GM12878 (cell line): ENCODE data around the gene GPX7. TPM values are rescaled to one million over a fixed set of nuclear protein-coding genes. Genes with fewer than 3 reads are reported as not detected.

ENCODE experiments used
- ATAC-seq: fragments of 200-7000 bp; cut with Tn5 transposase; 3 replicates; pipeline ENCODE4 v1.9.1; 2020; ENCODE audit warnings: mild to moderate bottlenecking, moderate library complexity
- BruUV-seq: library from RNA; stranded (reverse); fragments of 400-500 nt; replicated peaks from 2 replicates; lab custom pipeline; 2021; lab: Mats Ljungman, UMichigan
- CTCF ChIA-PET: fragments of 300-600 bp; sonication (Branson Sonifier 250); formaldehyde crosslinking; extraction: SDS; loops from one replicate; lab custom pipeline; 2021; ENCODE audit warnings: inconsistent platforms; lab: Yijun Ruan, JAX
- POLR2A ChIA-PET: fragments of 350-600 bp; formaldehyde crosslinking; extraction: SDS; loops from one replicate; lab custom pipeline; 2021; ENCODE audit warnings: inconsistent platforms; lab: Charles Lee
- RAD21 ChIA-PET: fragments of 300-600 bp; sonication (Branson Sonifier 250); formaldehyde crosslinking; loops from one replicate; lab custom pipeline; 2023; ENCODE audit warnings: antibody characterized with exemption; ENCODE audit not compliant: unreplicated experiment; lab: Charles Lee
- SMC1A ChIA-PET: fragments of 300-600 bp; sonication (Branson Sonifier 250); formaldehyde crosslinking; loops from one replicate; lab custom pipeline; 2023; ENCODE audit not compliant: unreplicated experiment, uncharacterized antibody; lab: Charles Lee
- DNase-seq: peaks from one replicate; pipeline ENCODE4 v3.0.0-alpha.2; 2011; ENCODE audit warnings: low read depth, low spot score
- FAIRE-seq: peaks from 3 replicates; lab custom pipeline; 2011; peaks lifted over from hg19 to GRCh38; lab: Jason Lieb, UNC
- H2AFZ ChIP-seq: 2 replicates; pipeline ENCODE4 v1.6.0; 2011; ENCODE audit warnings: low read depth, low read length, control low read depth; ENCODE audit not compliant: control insufficient read depth
- H3K27ac ChIP-seq: 2 replicates; pipeline ENCODE4 v1.5.1; 2011; ENCODE audit warnings: control low read depth; ENCODE audit not compliant: control insufficient read depth, insufficient read depth
- H3K27me3 ChIP-seq, 2 experiments: replicated peaks in 1 of 2; 2 replicates each; pipeline versions ENCODE4 v1.6.0 to v1.6.1; 2011; ENCODE audit warnings: low read length in 1 of 2; ENCODE audit not compliant: control insufficient read depth in 2 of 2, insufficient read depth in 2 of 2
- H3K36me3 ChIP-seq, 2 experiments: 2 replicates each; pipeline ENCODE4 v1.5.1; 2011; ENCODE audit warnings: low read length in 1 of 2; ENCODE audit not compliant: control insufficient read depth in 2 of 2, insufficient read depth in 2 of 2
- H3K4me1 ChIP-seq: 2 replicates; pipeline ENCODE4 v1.6.1; 2011; ENCODE audit warnings: mild to moderate bottlenecking, low read length, moderate library complexity, mixed read lengths; ENCODE audit not compliant: control insufficient read depth, insufficient read depth
- H3K4me2 ChIP-seq: 2 replicates; pipeline ENCODE4 v1.6.0; 2011; ENCODE audit warnings: control low read depth; ENCODE audit not compliant: control insufficient read depth, insufficient read depth
- H3K4me3 ChIP-seq: fragments of 200-600 bp; sonication (generic); 2 replicates; pipeline ENCODE4 v1.5.1; 2016
- H3K79me2 ChIP-seq: 2 replicates; pipeline ENCODE4 v1.6.0; 2011; ENCODE audit warnings: low read length; ENCODE audit not compliant: control insufficient read depth, insufficient read depth
- H3K9ac ChIP-seq: 2 replicates; pipeline ENCODE4 v1.8.0; 2011; ENCODE audit warnings: low read length, control low read depth, mixed read lengths; ENCODE audit not compliant: control insufficient read depth, insufficient read depth
- H3K9me3 ChIP-seq: replicated peaks from 3 replicates; pipeline ENCODE4 v1.5.1; 2011; ENCODE audit warnings: mild to moderate bottlenecking, low read length; ENCODE audit not compliant: control insufficient read depth, insufficient read depth
- H4K20me1 ChIP-seq: 2 replicates; pipeline ENCODE4 v1.6.0; 2011; ENCODE audit not compliant: control insufficient read depth, insufficient read depth
- BHLHE40 ChIP-seq, 2 experiments: fragments of 450-650 bp in 1 of 2; IDR thresholded peaks; 2 replicates each; pipeline ENCODE4 v1.6.1; 2011 to 2017; ENCODE audit warnings: low read depth in 2 of 2, borderline replicate concordance in 1 of 2, improper control_type of control experiment in 1 of 2, low read length in 1 of 2, mild to moderate bottlenecking in 1 of 2
- BRCA1 ChIP-seq: IDR thresholded peaks from 2 replicates; pipeline ENCODE4 v1.6.1; 2011; ENCODE audit warnings: low read depth, low read length, improper control_type of control experiment
- CBX5 ChIP-seq: sonication (generic); IDR thresholded peaks from 2 replicates; pipeline ENCODE4 v1.6.1; 2016; ENCODE audit warnings: low read depth, moderate library complexity, mild to moderate bottlenecking, inconsistent platforms
- EZH2 ChIP-seq: IDR thresholded peaks from 2 replicates; pipeline ENCODE4 v1.6.1; 2012; ENCODE audit warnings: low read depth, mild to moderate bottlenecking, control low read depth, inconsistent platforms, low read length, borderline replicate concordance; ENCODE audit not compliant: control insufficient read depth
- FOXK2 ChIP-seq: fragments of 450-650 bp; IDR thresholded peaks from 2 replicates; pipeline ENCODE4 v1.6.1; 2017; ENCODE audit warnings: mild to moderate bottlenecking, moderate library complexity
- GATAD2B ChIP-seq: fragments of 450-650 bp; conservative IDR thresholded peaks from 2 replicates; pipeline ENCODE4 v1.6.1; 2017; ENCODE audit warnings: low read depth, mild to moderate bottlenecking, moderate library complexity
- HDAC6 ChIP-seq: fragments of 200-600 bp; sonication (generic); IDR thresholded peaks from one replicate; pipeline ENCODE4 v1.8.0; 2017; ENCODE audit warnings: antibody characterized with exemption; ENCODE audit not compliant: unreplicated experiment
- IKZF2 ChIP-seq, 2 experiments: fragments of 450-650 bp; IDR thresholded peaks; 2 replicates each; pipeline ENCODE4 v1.6.1; 2017; ENCODE audit warnings: mild to moderate bottlenecking in 2 of 2, moderate library complexity in 2 of 2
- NBN ChIP-seq: fragments of 450-650 bp; IDR thresholded peaks from 2 replicates; pipeline ENCODE4 v1.6.1; 2016
- NFYB ChIP-seq: IDR thresholded peaks from 2 replicates; pipeline ENCODE4 v1.6.1; 2011; ENCODE audit warnings: low read depth, mild to moderate bottlenecking, low read length, improper control_type of control experiment, moderate library complexity; ENCODE audit not compliant: insufficient read depth
- SMAD1 ChIP-seq: fragments of 450-650 bp; IDR thresholded peaks from 2 replicates; pipeline ENCODE4 v1.6.1; 2018; ENCODE audit warnings: mild to moderate bottlenecking, low read depth; ENCODE audit not compliant: partially characterized antibody
- SMC3 ChIP-seq: IDR thresholded peaks from 2 replicates; pipeline ENCODE4 v1.6.1; 2011; ENCODE audit warnings: low read length, improper control_type of control experiment, borderline replicate concordance
- TCF3 ChIP-seq: IDR thresholded peaks from 2 replicates; pipeline ENCODE4 v1.6.1; 2012; ENCODE audit warnings: low read depth, mild to moderate bottlenecking, low read length, borderline replicate concordance; ENCODE audit not compliant: insufficient read depth
- YBX1 ChIP-seq: fragments of 450-650 bp; IDR thresholded peaks from 2 replicates; pipeline ENCODE4 v1.6.1; 2016; ENCODE audit warnings: antibody characterized with exemption
- ZNF207 ChIP-seq: fragments of 450-650 bp; IDR thresholded peaks from 2 replicates; pipeline ENCODE4 v1.6.1; 2014; ENCODE audit warnings: antibody characterized with exemption, mild to moderate bottlenecking, borderline replicate concordance
- ZSCAN29 ChIP-seq: fragments of 450-650 bp; IDR thresholded peaks from 2 replicates; pipeline ENCODE4 v1.6.1; 2017; ENCODE audit warnings: mild to moderate bottlenecking, moderate library complexity
- WGBS: methylation state at CpG from one replicate; pipeline ENCODE4 v1.1.6; 2016; ENCODE audit warnings: low lambda C conversion rate; ENCODE audit not compliant: insufficient replicate concordance, insufficient coverage; ENCODE audit errors: missing lambda C conversion rate; 5-methylcytosine and 5-hydroxymethylcytosine counted together
- in situ Hi-C: fragments of 300-500 bp; cut with MboI; formaldehyde crosslinking; loops from 9 replicates; pipeline ENCODE4 v1.14.3; 2018; ENCODE audit warnings: mixed read lengths
- intact Hi-C: fragments of 100-400 bp; cut with micrococcal nuclease; formaldehyde crosslinking; loops from one replicate; pipeline ENCODE4 v1.14.2; 2022; ENCODE audit not compliant: unreplicated experiment
- polyA plus RNA-seq, 11 experiments: library from polyadenylated mRNA; depleted of rRNA in 4 of 11; unstranded in 6 of 11; stranded (reverse) in 5 of 11; fragments of >200 nt; fragmentation: Nextera tagmentation in 4 of 11; fragmentation: Illumina TruSeq in 1 of 11; extraction: Ambion mirVana in 4 of 11; extraction: Trizol in 1 of 11; gene quantifications; 1 replicate in 1 of 11; 2 replicates in 10 of 11; pipeline versions ENCODE4 v1.2.1 to v1.2.3, GENCODE V29; 2011 to 2016; ENCODE audit warnings: inconsistent platforms in 2 of 11, missing spikeins in 2 of 11, low read depth in 1 of 11
- total RNA-seq, 4 experiments: library from RNA; depleted of rRNA in 3 of 4; stranded (reverse); fragments of >200 nt in 3 of 4; fragmentation: Illumina TruSeq in 1 of 4; extraction: Trizol in 1 of 4; gene quantifications; 2 replicates each; pipeline versions ENCODE4 v1.2.1 to v1.2.3, GENCODE V29; 2013 to 2021
- TF ChIP-seq, protein P1 (sequence below): IDR thresholded peaks from 2 replicates; pipeline ENCODE4 v1.6.1; 2012; ENCODE audit warnings: mild to moderate bottlenecking, low read depth, low read length

Gene GPX7
- total and polyA plus RNA-seq, 10 of the 15 experiments (the other 5 are each of a cell fraction or from before 2014, with no cell fraction given), result 1.9 to 4.2 (median 2.5) TPM; not detected in 1

DNA sequence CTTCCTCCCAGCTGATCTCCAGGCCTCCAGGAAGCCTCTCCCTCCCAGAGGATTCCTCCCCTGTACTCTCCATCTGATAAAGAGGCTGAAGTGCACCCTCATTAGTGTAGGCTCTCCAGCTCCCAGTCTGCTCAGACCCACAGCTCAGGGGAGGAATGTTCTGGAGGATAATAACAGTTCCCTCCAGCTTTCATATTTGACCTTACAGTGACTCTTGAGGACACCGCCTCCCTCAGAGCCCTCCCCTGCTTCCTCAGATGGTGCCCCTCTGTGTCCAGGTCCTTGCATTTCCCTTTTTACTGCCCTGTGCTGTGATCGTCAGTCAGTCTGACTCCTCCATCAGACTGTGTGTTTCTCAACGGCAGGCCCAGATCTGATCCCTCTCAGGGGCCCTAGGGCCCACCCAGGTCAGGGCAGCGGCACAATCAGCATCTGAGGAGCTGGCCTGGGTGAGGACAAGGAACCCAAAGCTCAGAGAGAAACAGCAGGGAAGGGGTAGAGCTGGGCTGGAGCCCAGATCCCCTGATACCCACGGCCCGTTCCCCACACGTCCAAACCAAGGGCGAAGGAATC lies 29.7 kb downstream of the GPX7 start:
- Histone ChIP-seq H3K79me2 (no peaks in the 10 kb centered on the region), H3K9me3 (no peaks in the 10 kb centered on the region; the same call in 2 of the 3 replicates), H3K27me3 (peaks cover 4 to 8% of the 10 kb centered on the region in 2 experiments; a peak in 3 of 4 replicates), H3K27ac (no peak overlapping the region), H3K36me3 (no peaks in the 10 kb centered on the region), H4K20me1 (no peaks in the 10 kb centered on the region), H3K4me3 (no peak overlapping the region), H3K4me2 (no peak overlapping the region), H3K4me1 (peaks cover 20% of the 10 kb centered on the region), H2AFZ (no peak overlapping the region), H3K9ac (no peak overlapping the region)
- SMC1A ChIA-PET, result interaction anchor here (0.6 kb wide), 1 partner anchor 37 kb away, joined by 3 read pairs; no protein-coding TSS in a partner anchor
- FAIRE-seq (no peak), DNase-seq (no peak), ATAC-seq (no peak)
- POLR2A ChIA-PET, result no interaction called here
- intact Hi-C loops, result no loop called here
- WGBS, result 33% methylated on average over 8 of the region's 8 CpGs
- no TSS peak for BruUV-seq
- TF ChIP-seq TCF3, result no peak
- TF ChIP-seq BHLHE40 (IDR thresholded peaks at IDR 0.05; ENCODE audit: borderline replicate concordance in 1 of 2, low read depth in 2 of 2, low read length in 1 of 2), result no peak
- TF ChIP-seq FOXK2, result no peak
- TF ChIP-seq CBX5, result no peak
- TF ChIP-seq IKZF2 (IDR thresholded peaks at IDR 0.05), result no peak
- TF ChIP-seq GATAD2B, result no peak
- TF ChIP-seq ZSCAN29, result no peak
- no peak for TF ChIP-seq NBN
- no peak for TF ChIP-seq HDAC6
- no peak for TF ChIP-seq YBX1
- TF ChIP-seq EZH2, result no peak
- no peak for TF ChIP-seq NFYB
- no peak for TF ChIP-seq SMAD1
- no peak for TF ChIP-seq BRCA1
- TF ChIP-seq, protein P1, sequence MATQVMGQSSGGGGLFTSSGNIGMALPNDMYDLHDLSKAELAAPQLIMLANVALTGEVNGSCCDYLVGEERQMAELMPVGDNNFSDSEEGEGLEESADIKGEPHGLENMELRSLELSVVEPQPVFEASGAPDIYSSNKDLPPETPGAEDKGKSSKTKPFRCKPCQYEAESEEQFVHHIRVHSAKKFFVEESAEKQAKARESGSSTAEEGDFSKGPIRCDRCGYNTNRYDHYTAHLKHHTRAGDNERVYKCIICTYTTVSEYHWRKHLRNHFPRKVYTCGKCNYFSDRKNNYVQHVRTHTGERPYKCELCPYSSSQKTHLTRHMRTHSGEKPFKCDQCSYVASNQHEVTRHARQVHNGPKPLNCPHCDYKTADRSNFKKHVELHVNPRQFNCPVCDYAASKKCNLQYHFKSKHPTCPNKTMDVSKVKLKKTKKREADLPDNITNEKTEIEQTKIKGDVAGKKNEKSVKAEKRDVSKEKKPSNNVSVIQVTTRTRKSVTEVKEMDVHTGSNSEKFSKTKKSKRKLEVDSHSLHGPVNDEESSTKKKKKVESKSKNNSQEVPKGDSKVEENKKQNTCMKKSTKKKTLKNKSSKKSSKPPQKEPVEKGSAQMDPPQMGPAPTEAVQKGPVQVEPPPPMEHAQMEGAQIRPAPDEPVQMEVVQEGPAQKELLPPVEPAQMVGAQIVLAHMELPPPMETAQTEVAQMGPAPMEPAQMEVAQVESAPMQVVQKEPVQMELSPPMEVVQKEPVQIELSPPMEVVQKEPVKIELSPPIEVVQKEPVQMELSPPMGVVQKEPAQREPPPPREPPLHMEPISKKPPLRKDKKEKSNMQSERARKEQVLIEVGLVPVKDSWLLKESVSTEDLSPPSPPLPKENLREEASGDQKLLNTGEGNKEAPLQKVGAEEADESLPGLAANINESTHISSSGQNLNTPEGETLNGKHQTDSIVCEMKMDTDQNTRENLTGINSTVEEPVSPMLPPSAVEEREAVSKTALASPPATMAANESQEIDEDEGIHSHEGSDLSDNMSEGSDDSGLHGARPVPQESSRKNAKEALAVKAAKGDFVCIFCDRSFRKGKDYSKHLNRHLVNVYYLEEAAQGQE, result no peak
- TF ChIP-seq ZNF207, result no peak
- no peak for TF ChIP-seq SMC3
- in situ Hi-C loops, result no loop called here
- CTCF ChIA-PET, result no interaction called here
- RAD21 ChIA-PET, result interaction anchor here (0.7 kb wide), 1 partner anchor 265 kb away, joined by 3 read pairs; the partner anchor contains the start of gene CC2D1B
